Vagina (tissue), 2 donors: Measurements from ENCODE around the gene ERCC8. TPM values are rescaled to one million over a fixed set of nuclear protein-coding genes. Genes with fewer than 3 reads are reported as not detected.
"Not testable (repeated sequence)": the region's sequence is repeated elsewhere in the genome, so short reads cannot be mapped to it uniquely, and the experiment has no call there.

ENCODE experiments used
- DNase-seq, 2 donors: peaks; one replicate each; pipeline ENCODE4 v3.0.0-alpha.2; 2017; ENCODE audit errors: extremely low spot score in 2 of 2
- H3K27ac ChIP-seq: fragments of 200-600 bp; sonication (generic); one replicate; pipeline ENCODE4 v1.5.1; 2019
- H3K27me3 ChIP-seq: fragments of 200-600 bp; sonication (generic); one replicate; pipeline ENCODE4 v1.5.1; 2019
- H3K36me3 ChIP-seq, 2 donors: fragments of 200-600 bp; sonication (generic); one replicate each; pipeline ENCODE4 v1.5.1; 2017 to 2019
- H3K4me1 ChIP-seq: fragments of 200-600 bp; sonication (generic); one replicate; pipeline ENCODE4 v1.5.1; 2019
- H3K4me3 ChIP-seq, 2 donors: fragments of 200-600 bp; sonication (generic); 1 replicate in 1 of 2; 2 replicates in 1 of 2; pipeline ENCODE4 v1.5.1; 2016 to 2019
- H3K9me3 ChIP-seq: fragments of 200-600 bp; sonication (generic); one replicate; pipeline ENCODE4 v1.5.1; 2019
- POLR2A ChIP-seq, 2 donors: fragments of 450-650 bp; IDR thresholded peaks; one replicate each; pipeline ENCODE4 v1.6.1; 2017; ENCODE audit warnings: antibody characterized with exemption in 2 of 2, mild to moderate bottlenecking in 2 of 2, moderate library complexity in 2 of 2
- POLR2AphosphoS5 ChIP-seq, 2 donors: sonication (generic); formaldehyde crosslinking; IDR thresholded peaks; one replicate each; pipeline ENCODE4 v1.9.0; 2017; ENCODE audit warnings: antibody characterized with exemption in 2 of 2, mild to moderate bottlenecking in 2 of 2, low read depth in 1 of 2; ENCODE audit not compliant: insufficient read depth in 1 of 2
- intact Hi-C: fragments of 100-400 bp; cut with DNase I; formaldehyde crosslinking; loops from one replicate; pipeline ENCODE4 v1.15.1; 2023
- total RNA-seq: library from RNA; depleted of rRNA; stranded (reverse); fragments of >200 nt; gene quantifications from one replicate; pipeline ENCODE4 v1.2.3, GENCODE V29; 2016
- TF ChIP-seq, protein P1 (sequence below), 3 experiments: fragments of 450-650 bp in 2 of 3; fragments of 200-600 bp in 1 of 3; sonication (generic) in 1 of 3; IDR thresholded peaks; one replicate each; pipeline ENCODE4 v1.5.1; 2017 to 2019; ENCODE audit warnings: antibody characterized with exemption in 3 of 3, mild to moderate bottlenecking in 2 of 3, moderate library complexity in 2 of 3

The ERCC8 gene
- total RNA-seq, 1 donor from 2014 or later: 5.9 TPM

- no peak for DNase-seq
- intact Hi-C loops: no loop called here
- Histone ChIP-seq H3K27ac (no peak overlapping the region), H3K36me3 (no peaks in the 10 kb centered on the region), H3K4me1 (no peaks in the 10 kb centered on the region), H3K27me3 (no peaks in the 10 kb centered on the region), H3K9me3 (no peaks in the 10 kb centered on the region), H3K4me3 (no peak overlapping the region)
- TF ChIP-seq POLR2A (IDR thresholded peaks at IDR 0.05) (no peak), POLR2AphosphoS5 (IDR thresholded peaks at IDR 0.05; ENCODE audit: insufficient read depth in 1 of 2, low read depth in 1 of 2) (no peak)
- TF ChIP-seq, protein P1, sequence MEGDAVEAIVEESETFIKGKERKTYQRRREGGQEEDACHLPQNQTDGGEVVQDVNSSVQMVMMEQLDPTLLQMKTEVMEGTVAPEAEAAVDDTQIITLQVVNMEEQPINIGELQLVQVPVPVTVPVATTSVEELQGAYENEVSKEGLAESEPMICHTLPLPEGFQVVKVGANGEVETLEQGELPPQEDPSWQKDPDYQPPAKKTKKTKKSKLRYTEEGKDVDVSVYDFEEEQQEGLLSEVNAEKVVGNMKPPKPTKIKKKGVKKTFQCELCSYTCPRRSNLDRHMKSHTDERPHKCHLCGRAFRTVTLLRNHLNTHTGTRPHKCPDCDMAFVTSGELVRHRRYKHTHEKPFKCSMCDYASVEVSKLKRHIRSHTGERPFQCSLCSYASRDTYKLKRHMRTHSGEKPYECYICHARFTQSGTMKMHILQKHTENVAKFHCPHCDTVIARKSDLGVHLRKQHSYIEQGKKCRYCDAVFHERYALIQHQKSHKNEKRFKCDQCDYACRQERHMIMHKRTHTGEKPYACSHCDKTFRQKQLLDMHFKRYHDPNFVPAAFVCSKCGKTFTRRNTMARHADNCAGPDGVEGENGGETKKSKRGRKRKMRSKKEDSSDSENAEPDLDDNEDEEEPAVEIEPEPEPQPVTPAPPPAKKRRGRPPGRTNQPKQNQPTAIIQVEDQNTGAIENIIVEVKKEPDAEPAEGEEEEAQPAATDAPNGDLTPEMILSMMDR (IDR thresholded peaks at IDR 0.05): no peak
These were observed 58.7 kb downstream of the ERCC8 start for GRCh38 chr5:60886158-60886557.

GRCh38 chr5:60883229-60883628 is 61.6 kb downstream of the ERCC8 start:
- Histone ChIP-seq H3K4me3 (no peak overlapping the region), H3K36me3 (no peaks in the 10 kb centered on the region), H3K4me1 (no peaks in the 10 kb centered on the region), H3K9me3 (no peaks in the 10 kb centered on the region), H3K27ac (no peak overlapping the region), H3K27me3 (no peaks in the 10 kb centered on the region)
- intact Hi-C loops: no loop called here
- no peak for DNase-seq
- no peak for TF ChIP-seq POLR2AphosphoS5 (IDR thresholded peaks at IDR 0.05; ENCODE audit: insufficient read depth in 1 of 2, low read depth in 1 of 2)
- no peak for TF ChIP-seq POLR2A (IDR thresholded peaks at IDR 0.05)
- TF ChIP-seq, protein P1 (IDR thresholded peaks at IDR 0.05): no peak

GRCh38 chr5:60872892-60873291 is 72.0 kb downstream of the ERCC8 start:
- no peaks in the 10 kb centered on the region for H3K27me3 ChIP-seq
- H3K36me3 ChIP-seq: no peaks in the 10 kb centered on the region
- no peaks in the 10 kb centered on the region for H3K9me3 ChIP-seq
- H3K4me1 ChIP-seq: no peaks in the 10 kb centered on the region
- no peak overlapping the region for H3K27ac ChIP-seq
- DNase-seq: no peak
- no peak overlapping the region for H3K4me3 ChIP-seq
- TF ChIP-seq, protein P1 (IDR thresholded peaks at IDR 0.05): no peak
- TF ChIP-seq POLR2AphosphoS5 (IDR thresholded peaks at IDR 0.05; ENCODE audit: insufficient read depth in 1 of 2, low read depth in 1 of 2) (no peak), POLR2A (IDR thresholded peaks at IDR 0.05) (no peak)
- intact Hi-C loops: no loop called here

DNA sequence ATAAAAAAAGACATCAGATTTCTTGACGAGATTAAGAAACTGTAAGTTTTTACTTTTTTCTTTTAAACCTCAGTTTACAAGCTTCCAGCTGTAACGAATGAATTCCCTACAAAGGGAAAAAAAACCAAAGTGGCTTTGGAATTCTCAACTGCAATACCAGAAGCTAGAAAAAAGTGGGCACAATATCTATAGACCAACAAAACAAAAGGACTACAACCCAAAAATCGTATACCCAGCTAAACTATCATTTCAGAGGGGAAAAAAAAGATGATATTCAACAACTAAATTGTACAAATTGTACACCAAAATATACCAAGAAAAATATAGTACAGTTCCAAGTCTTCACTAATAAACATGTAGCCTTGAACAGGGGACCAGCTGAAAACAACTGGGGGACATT is 74.0 kb downstream of the ERCC8 start:
- H3K4me1 ChIP-seq: no peaks in the 10 kb centered on the region
- H3K27ac ChIP-seq: no peak overlapping the region
- H3K36me3 ChIP-seq: no peaks in the 10 kb centered on the region
- intact Hi-C loops: no loop called here
- DNase-seq: no peak
- no peak overlapping the region for H3K4me3 ChIP-seq
- H3K27me3 ChIP-seq: no peaks in the 10 kb centered on the region
- H3K9me3 ChIP-seq: no peaks in the 10 kb centered on the region
- TF ChIP-seq, protein P1 (IDR thresholded peaks at IDR 0.05): no peak
- TF ChIP-seq POLR2AphosphoS5 (IDR thresholded peaks at IDR 0.05; ENCODE audit: insufficient read depth in 1 of 2, low read depth in 1 of 2) (no peak), POLR2A (IDR thresholded peaks at IDR 0.05) (no peak)

GRCh38 chr5:60860572-60860971 is 84.3 kb downstream of the ERCC8 start:
- H3K27ac ChIP-seq, intact Hi-C loops: not testable (repeated sequence)

GRCh38 chr5:60856066-60856465 is 88.8 kb downstream of the ERCC8 start:
- H3K27me3 ChIP-seq: no peaks in the 10 kb centered on the region

More at GRCh38 chr5:60860572-60860971, 84.3 kb downstream of the ERCC8 start:
- H3K4me3 ChIP-seq, H3K4me1 ChIP-seq, H3K27me3 ChIP-seq, H3K9me3 ChIP-seq, DNase-seq, H3K36me3 ChIP-seq: not testable (repeated sequence)

More at GRCh38 chr5:60856066-60856465, 88.8 kb downstream of the ERCC8 start:
- H3K27ac ChIP-seq: no peak overlapping the region
- no peak overlapping the region for H3K4me3 ChIP-seq
- no peak for TF ChIP-seq POLR2A (IDR thresholded peaks at IDR 0.05)
- TF ChIP-seq POLR2AphosphoS5 (IDR thresholded peaks at IDR 0.05; ENCODE audit: insufficient read depth in 1 of 2, low read depth in 1 of 2): no peak
- TF ChIP-seq, protein P1 (IDR thresholded peaks at IDR 0.05): no peak
- H3K4me1 ChIP-seq: no peaks in the 10 kb centered on the region
- no peaks in the 10 kb centered on the region for H3K36me3 ChIP-seq
- H3K9me3 ChIP-seq: no peaks in the 10 kb centered on the region
- intact Hi-C loops: no loop called here
- DNase-seq: no peak
